HCT116 (cell line): ENCODE data around the gene DTNB. TPM values are rescaled to one million over a fixed set of nuclear protein-coding genes. Genes with fewer than 3 reads are reported as not detected.

Experiments
- ATAC-seq: fragments of 200-7000 bp; cut with Tn5 transposase; 2 replicates; pipeline ENCODE4 v1.9.1; 2020; ENCODE audit warnings: mild to moderate bottlenecking, moderate library complexity
- BruUV-seq: library from RNA; stranded (reverse); fragments of 400-500 nt; replicated peaks from 2 replicates; lab custom pipeline; 2021; lab: Mats Ljungman, UMichigan
- CTCF ChIA-PET: fragments of 300-600 bp; sonication (Branson Sonifier 250); formaldehyde crosslinking; loops from one replicate; lab custom pipeline; 2021; ENCODE audit warnings: antibody characterized with exemption; lab: Charles Lee
- POLR2A ChIA-PET: fragments of 300-600, 350-600 bp; sonication (Branson Sonifier 250); formaldehyde crosslinking; loops from one replicate; lab custom pipeline; 2021; ENCODE audit warnings: antibody characterized with exemption; lab: Charles Lee
- RAD21 ChIA-PET, 2 experiments: fragments of 300-600 bp; sonication (Branson Sonifier 250); formaldehyde crosslinking; loops; one replicate each; lab custom pipeline; 2023; ENCODE audit warnings: low total read pairs in 2 of 2; ENCODE audit not compliant: uncharacterized antibody in 2 of 2, unreplicated experiment in 2 of 2, low non-redundant PET in 1 of 2; lab: Charles Lee
- DNase-seq: peaks from one replicate; pipeline ENCODE4 v3.0.0-alpha.2; 2010; ENCODE audit warnings: low read depth, low spot score
- H2AFZ ChIP-seq: fragments of 200-600 bp; shearing (Covaris generic), sonication (generic); 2 replicates; pipeline ENCODE4 v1.6.1; 2017; ENCODE audit warnings: low read depth, mixed run types, mixed read lengths, antibody characterized with exemption, low read length; ENCODE audit not compliant: poor library complexity, severe bottlenecking
- H3K27ac ChIP-seq: 2 replicates; pipeline ENCODE4 v1.5.1; 2012; ENCODE audit warnings: low read depth, low read length
- H3K27me3 ChIP-seq: fragments of 200-600 bp; sonication (generic); 2 replicates; pipeline ENCODE4 v1.6.1; 2016; ENCODE audit warnings: mixed run types, low read length, mixed read lengths; ENCODE audit not compliant: insufficient read depth
- H3K36me3 ChIP-seq, 2 experiments: fragments of 200-500 bp in 1 of 2; fragments of 200-600 bp in 1 of 2; sonication (Bioruptor generic) in 1 of 2; sonication (generic) in 1 of 2; 2 replicates each; pipeline versions ENCODE4 v1.5.1 to v1.6.1; 2014 to 2016; ENCODE audit warnings: low read length in 2 of 2, inconsistent platforms in 1 of 2, mixed read lengths in 1 of 2, mixed run types in 1 of 2; ENCODE audit not compliant: insufficient read depth in 2 of 2, control insufficient read depth in 1 of 2
- H3K4me1 ChIP-seq, 2 experiments: fragments of 200-600 bp in 1 of 2; sonication (generic) in 1 of 2; 2 replicates each; pipeline versions ENCODE4 v1.5.1 to v1.6.1; 2012 to 2017; ENCODE audit warnings: low read length in 2 of 2, inconsistent platforms in 1 of 2, mild to moderate bottlenecking in 1 of 2, mixed read lengths in 1 of 2, mixed run types in 1 of 2, moderate library complexity in 1 of 2; ENCODE audit not compliant: insufficient read depth in 2 of 2, control insufficient read depth in 1 of 2
- H3K4me2 ChIP-seq: fragments of 200-600 bp; sonication (generic); 2 replicates; pipeline ENCODE4 v1.6.1; 2017; ENCODE audit warnings: mixed run types, low read length, mixed read lengths
- H3K4me3 ChIP-seq, 2 experiments: fragments of 200-600 bp in 1 of 2; sonication (generic) in 1 of 2; replicated peaks in 1 of 2; 2 replicates each; pipeline ENCODE4 v1.5.1; 2011 to 2016; ENCODE audit warnings: low read length in 2 of 2, control low read depth in 1 of 2, low read depth in 1 of 2, mild to moderate bottlenecking in 1 of 2, mixed read lengths in 1 of 2, mixed run types in 1 of 2
- H3K79me2 ChIP-seq: fragments of 200-600 bp; sonication (generic); 2 replicates; pipeline ENCODE4 v1.6.1; 2017; ENCODE audit warnings: mild to moderate bottlenecking, mixed run types, low read length, moderate library complexity, mixed read lengths; ENCODE audit not compliant: insufficient read depth
- H3K9ac ChIP-seq: fragments of 200-600 bp; sonication (generic); 2 replicates; pipeline ENCODE4 v1.6.1; 2016; ENCODE audit warnings: low read length, mixed read lengths
- H3K9me2 ChIP-seq: fragments of 200-600 bp; sonication (generic), shearing (Covaris generic); 2 replicates; pipeline ENCODE4 v1.6.1; 2017; ENCODE audit warnings: mixed run types, mild to moderate bottlenecking, moderate library complexity; ENCODE audit not compliant: insufficient read depth
- H3K9me3 ChIP-seq, 2 experiments: fragments of 200-500 bp in 1 of 2; fragments of 200-600 bp in 1 of 2; sonication (Bioruptor generic) in 1 of 2; sonication (generic) in 1 of 2; 2 replicates each; pipeline ENCODE4 v1.6.1; 2014 to 2017; ENCODE audit warnings: low read length in 2 of 2, mixed read lengths in 2 of 2, inconsistent platforms in 1 of 2, low read depth in 1 of 2, mild to moderate bottlenecking in 1 of 2, mixed run types in 1 of 2, moderate library complexity in 1 of 2; ENCODE audit not compliant: control insufficient read depth in 1 of 2, insufficient read depth in 1 of 2
- H4K20me1 ChIP-seq: fragments of 200-600 bp; sonication (generic), shearing (Covaris generic); 2 replicates; pipeline ENCODE4 v1.6.1; 2017; ENCODE audit warnings: mixed run types, mild to moderate bottlenecking, moderate library complexity; ENCODE audit not compliant: insufficient read depth
- CBX3 ChIP-seq: IDR thresholded peaks from 2 replicates; pipeline ENCODE4 v1.6.1; 2012; ENCODE audit warnings: low read depth
- CEBPB ChIP-seq: IDR thresholded peaks from 2 replicates; pipeline ENCODE4 v1.6.1; 2012; ENCODE audit warnings: low read depth
- EZH2phosphoT487 ChIP-seq: fragments of 200-600 bp; IDR thresholded peaks from 2 replicates; pipeline ENCODE4 v1.6.1; 2018; ENCODE audit warnings: antibody characterized with exemption, borderline replicate concordance
- FOSL1 ChIP-seq: IDR thresholded peaks from 2 replicates; pipeline ENCODE4 v1.6.1; 2012; ENCODE audit warnings: low read depth
- POLR2A ChIP-seq: IDR thresholded peaks from 2 replicates; pipeline ENCODE4 v1.7.0; 2011; ENCODE audit warnings: borderline replicate concordance; ENCODE audit not compliant: insufficient read depth, insufficient read length; ENCODE audit errors: extremely low read depth
- POLR2AphosphoS5 ChIP-seq: IDR thresholded peaks from 2 replicates; pipeline ENCODE4 v1.6.1; 2011; ENCODE audit warnings: mild to moderate bottlenecking, low read depth, low read length, moderate library complexity
- SIN3A ChIP-seq: IDR thresholded peaks from 2 replicates; pipeline ENCODE4 v1.6.1; 2012; ENCODE audit warnings: low read depth
- SRF ChIP-seq: IDR thresholded peaks from 2 replicates; pipeline ENCODE4 v1.6.1; 2012; ENCODE audit warnings: low read depth
- ZFX ChIP-seq: fragments of 450-650 bp; IDR thresholded peaks from 2 replicates; pipeline ENCODE4 v1.6.1; 2017
- ZNF274 ChIP-seq: fragments of 200-500 bp; sonication (Bioruptor generic); IDR thresholded peaks from 2 replicates; pipeline ENCODE4 v1.6.1; 2014; ENCODE audit warnings: mild to moderate bottlenecking, low read depth, low read length, inconsistent platforms
- intact Hi-C: fragments of 100-400 bp; cut with micrococcal nuclease; formaldehyde crosslinking; loops from 2 replicates; pipeline ENCODE4 v1.10.0; 2022
- total RNA-seq: library from RNA; stranded (reverse); gene quantifications from one replicate; pipeline ENCODE4 v1.2.1, GENCODE V29; 2021; ENCODE audit not compliant: unreplicated experiment
- TF ChIP-seq, protein P1 (sequence below): IDR thresholded peaks from 2 replicates; pipeline ENCODE4 v1.6.1; 2012; ENCODE audit warnings: low read depth
- TF ChIP-seq, protein P2 (sequence below), 3 experiments: fragments of 200-600 bp in 1 of 3; sonication (generic) in 1 of 3; IDR thresholded peaks in 2 of 3; conservative IDR thresholded peaks in 1 of 3; 2 replicates each; pipeline ENCODE4 v1.5.1; 2012 to 2017; ENCODE audit warnings: low read depth in 2 of 3, low read length in 2 of 3, antibody characterized with exemption in 1 of 3, borderline replicate concordance in 1 of 3, control low read depth in 1 of 3, mild to moderate bottlenecking in 1 of 3, mixed read lengths in 1 of 3, mixed run types in 1 of 3, moderate library complexity in 1 of 3; ENCODE audit not compliant: insufficient read depth in 1 of 3

The DTNB gene
- total RNA-seq, 1 experiment from 2014 or later, result 30.2 TPM

DNA sequence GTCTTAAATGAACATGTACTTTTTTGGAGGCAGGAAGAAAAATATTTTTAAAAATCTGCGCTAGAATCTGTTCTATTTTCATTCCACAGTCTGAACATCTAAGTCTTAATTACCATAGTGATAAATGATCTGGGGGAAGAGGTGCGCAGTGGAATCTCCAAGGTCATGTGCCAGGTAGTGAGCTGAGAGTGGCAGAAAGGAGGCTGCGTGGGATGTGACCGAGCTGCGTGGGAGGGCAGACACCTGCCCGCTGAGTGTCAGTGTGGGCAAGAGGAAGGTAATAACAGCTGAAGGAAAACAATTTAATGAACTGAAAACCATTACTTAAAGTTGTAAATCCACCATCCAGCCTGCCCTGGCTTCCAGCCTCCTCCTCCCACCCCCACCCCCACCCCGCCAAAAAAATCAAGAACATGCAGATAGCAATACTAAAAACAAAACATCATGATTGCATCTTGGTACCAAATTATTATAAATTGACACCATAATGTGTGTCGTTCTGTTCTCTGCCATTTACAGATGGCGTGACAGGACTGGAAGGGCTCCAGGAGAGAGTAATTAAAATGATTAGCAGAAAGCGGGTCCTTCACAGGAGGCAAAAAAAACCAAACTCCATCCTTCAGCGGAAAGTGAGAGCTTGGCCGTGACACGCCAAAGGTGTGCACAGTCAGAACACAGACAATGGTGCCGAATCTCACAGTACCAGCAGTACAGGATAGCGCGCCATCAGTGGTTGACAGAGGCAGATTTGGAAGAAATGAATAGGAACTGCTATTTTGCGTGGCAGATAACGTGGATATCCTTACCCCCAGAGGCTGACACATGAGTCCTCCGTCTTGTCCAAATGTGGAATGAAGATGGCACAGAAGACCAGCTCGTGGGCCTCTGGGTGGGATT, 11.4 kb upstream of the DTNB start:
- Histone ChIP-seq H3K27ac (no peak overlapping the region), H4K20me1 (no peaks in the 10 kb centered on the region), H3K4me1 (peaks cover 0 to 2% of the 10 kb centered on the region in 2 experiments; a peak in 3 of 4 replicates), H3K36me3 (no peaks in the 10 kb centered on the region), H3K9me3 (no peaks in the 10 kb centered on the region), H3K9ac (no peak overlapping the region), H3K27me3 (no peaks in the 10 kb centered on the region), H3K4me2 (no peak overlapping the region), H3K79me2 (no peaks in the 10 kb centered on the region), H3K4me3 (no peak overlapping the region), H3K9me2 (no peaks in the 10 kb centered on the region), H2AFZ (no peak overlapping the region)
- TF ChIP-seq, protein P1, sequence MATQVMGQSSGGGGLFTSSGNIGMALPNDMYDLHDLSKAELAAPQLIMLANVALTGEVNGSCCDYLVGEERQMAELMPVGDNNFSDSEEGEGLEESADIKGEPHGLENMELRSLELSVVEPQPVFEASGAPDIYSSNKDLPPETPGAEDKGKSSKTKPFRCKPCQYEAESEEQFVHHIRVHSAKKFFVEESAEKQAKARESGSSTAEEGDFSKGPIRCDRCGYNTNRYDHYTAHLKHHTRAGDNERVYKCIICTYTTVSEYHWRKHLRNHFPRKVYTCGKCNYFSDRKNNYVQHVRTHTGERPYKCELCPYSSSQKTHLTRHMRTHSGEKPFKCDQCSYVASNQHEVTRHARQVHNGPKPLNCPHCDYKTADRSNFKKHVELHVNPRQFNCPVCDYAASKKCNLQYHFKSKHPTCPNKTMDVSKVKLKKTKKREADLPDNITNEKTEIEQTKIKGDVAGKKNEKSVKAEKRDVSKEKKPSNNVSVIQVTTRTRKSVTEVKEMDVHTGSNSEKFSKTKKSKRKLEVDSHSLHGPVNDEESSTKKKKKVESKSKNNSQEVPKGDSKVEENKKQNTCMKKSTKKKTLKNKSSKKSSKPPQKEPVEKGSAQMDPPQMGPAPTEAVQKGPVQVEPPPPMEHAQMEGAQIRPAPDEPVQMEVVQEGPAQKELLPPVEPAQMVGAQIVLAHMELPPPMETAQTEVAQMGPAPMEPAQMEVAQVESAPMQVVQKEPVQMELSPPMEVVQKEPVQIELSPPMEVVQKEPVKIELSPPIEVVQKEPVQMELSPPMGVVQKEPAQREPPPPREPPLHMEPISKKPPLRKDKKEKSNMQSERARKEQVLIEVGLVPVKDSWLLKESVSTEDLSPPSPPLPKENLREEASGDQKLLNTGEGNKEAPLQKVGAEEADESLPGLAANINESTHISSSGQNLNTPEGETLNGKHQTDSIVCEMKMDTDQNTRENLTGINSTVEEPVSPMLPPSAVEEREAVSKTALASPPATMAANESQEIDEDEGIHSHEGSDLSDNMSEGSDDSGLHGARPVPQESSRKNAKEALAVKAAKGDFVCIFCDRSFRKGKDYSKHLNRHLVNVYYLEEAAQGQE, result no peak
- no peak for TF ChIP-seq ZNF274
- TF ChIP-seq CEBPB, result no peak
- TF ChIP-seq POLR2A, result no peak
- TF ChIP-seq, protein P2, sequence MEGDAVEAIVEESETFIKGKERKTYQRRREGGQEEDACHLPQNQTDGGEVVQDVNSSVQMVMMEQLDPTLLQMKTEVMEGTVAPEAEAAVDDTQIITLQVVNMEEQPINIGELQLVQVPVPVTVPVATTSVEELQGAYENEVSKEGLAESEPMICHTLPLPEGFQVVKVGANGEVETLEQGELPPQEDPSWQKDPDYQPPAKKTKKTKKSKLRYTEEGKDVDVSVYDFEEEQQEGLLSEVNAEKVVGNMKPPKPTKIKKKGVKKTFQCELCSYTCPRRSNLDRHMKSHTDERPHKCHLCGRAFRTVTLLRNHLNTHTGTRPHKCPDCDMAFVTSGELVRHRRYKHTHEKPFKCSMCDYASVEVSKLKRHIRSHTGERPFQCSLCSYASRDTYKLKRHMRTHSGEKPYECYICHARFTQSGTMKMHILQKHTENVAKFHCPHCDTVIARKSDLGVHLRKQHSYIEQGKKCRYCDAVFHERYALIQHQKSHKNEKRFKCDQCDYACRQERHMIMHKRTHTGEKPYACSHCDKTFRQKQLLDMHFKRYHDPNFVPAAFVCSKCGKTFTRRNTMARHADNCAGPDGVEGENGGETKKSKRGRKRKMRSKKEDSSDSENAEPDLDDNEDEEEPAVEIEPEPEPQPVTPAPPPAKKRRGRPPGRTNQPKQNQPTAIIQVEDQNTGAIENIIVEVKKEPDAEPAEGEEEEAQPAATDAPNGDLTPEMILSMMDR (IDR thresholded peaks at IDR 0.05 in 2 of 3, conservative IDR thresholded peaks at IDR 0.05 in 1 of 3; ENCODE audit: borderline replicate concordance in 1 of 3, insufficient read depth in 1 of 3, low read depth in 2 of 3, low read length in 2 of 3), result no peak
- TF ChIP-seq FOSL1, result no peak
- TF ChIP-seq POLR2AphosphoS5, result no peak
- no peak for TF ChIP-seq ZFX
- TF ChIP-seq SIN3A, result no peak
- TF ChIP-seq CBX3, result no peak
- no peak for TF ChIP-seq SRF
- TF ChIP-seq EZH2phosphoT487, result no peak
- no peak for DNase-seq
- intact Hi-C loops, result no loop called here
- ATAC-seq, result no peak
- POLR2A ChIA-PET, result no interaction called here
- BruUV-seq, result no TSS peak
- CTCF ChIA-PET, result interaction anchor here (0.6 to 1.3 kb wide), 2 partner anchors 20 to 78 kb away, joined by 3 to 4 read pairs; no protein-coding TSS in a partner anchor
- RAD21 ChIA-PET, result no interaction called here
